H9 (cell line): ENCODE measurements around the gene RASIP1. TPM values are rescaled to one million over a fixed set of nuclear protein-coding genes. Genes with fewer than 3 reads are reported as not detected.

Experiments used
- DNase-seq: peaks from one replicate; pipeline ENCODE4 v3.0.0-alpha.2; 2017
- H2AFZ ChIP-seq: one replicate; pipeline ENCODE4 v1.6.1; 2013; ENCODE audit warnings: mild to moderate bottlenecking, low read length, control low read depth, moderate library complexity
- H2AK5ac ChIP-seq: 2 replicates; pipeline ENCODE4 v1.6.1; 2013; ENCODE audit warnings: low read length, control low read depth, mixed read lengths; ENCODE audit not compliant: insufficient read length
- H2BK120ac ChIP-seq: one replicate; pipeline ENCODE4 v1.6.1; 2013; ENCODE audit warnings: low read depth, mild to moderate bottlenecking, low read length, control low read depth, inconsistent platforms; ENCODE audit not compliant: poor library complexity, severe bottlenecking
- H2BK12ac ChIP-seq: 2 replicates; pipeline ENCODE4 v1.6.1; 2013; ENCODE audit warnings: low read length, control low read depth, mixed read lengths, low read depth; ENCODE audit not compliant: insufficient read length
- H2BK15ac ChIP-seq: 2 replicates; pipeline ENCODE4 v1.6.1; 2013; ENCODE audit warnings: low read depth, low read length, control low read depth
- H2BK20ac ChIP-seq: one replicate; pipeline ENCODE4 v1.6.1; 2013; ENCODE audit warnings: low read depth, mild to moderate bottlenecking, low read length, control low read depth, inconsistent platforms; ENCODE audit not compliant: poor library complexity, severe bottlenecking
- H2BK5ac ChIP-seq: 2 replicates; pipeline ENCODE4 v1.6.1; 2013; ENCODE audit warnings: low read length, control low read depth, mixed read lengths; ENCODE audit not compliant: insufficient read length
- H3K14ac ChIP-seq: 2 replicates; pipeline ENCODE4 v1.6.1; 2013; ENCODE audit warnings: low read length, control low read depth; ENCODE audit not compliant: insufficient read depth
- H3K18ac ChIP-seq: 2 replicates; pipeline ENCODE4 v1.6.1; 2013; ENCODE audit warnings: low read depth, mild to moderate bottlenecking, mixed read lengths, low read length, control low read depth; ENCODE audit not compliant: insufficient read length
- H3K23ac ChIP-seq: 2 replicates; pipeline ENCODE4 v1.6.1; 2013; ENCODE audit warnings: low read length, control low read depth, mixed read lengths, low read depth; ENCODE audit not compliant: insufficient read length
- H3K23me2 ChIP-seq: 2 replicates; pipeline ENCODE4 v1.6.1; 2013; ENCODE audit warnings: low read depth, mild to moderate bottlenecking, mixed read lengths, low read length, control low read depth; ENCODE audit not compliant: insufficient read length, poor library complexity, severe bottlenecking
- H3K27ac ChIP-seq: 2 replicates; pipeline ENCODE4 v1.5.1; 2013; ENCODE audit warnings: low read length, control low read depth, mixed read lengths, low read depth; ENCODE audit not compliant: insufficient read length
- H3K27me3 ChIP-seq: 2 replicates; pipeline ENCODE4 v1.6.1; 2013; ENCODE audit warnings: low read length, control low read depth, inconsistent platforms; ENCODE audit not compliant: insufficient read depth
- H3K4ac ChIP-seq: 2 replicates; pipeline ENCODE4 v1.6.1; 2013; ENCODE audit warnings: low read depth, mild to moderate bottlenecking, control low read depth, inconsistent platforms, low read length, moderate library complexity
- H3K4me1 ChIP-seq: 2 replicates; pipeline ENCODE4 v1.6.1; 2013; ENCODE audit warnings: low read length, control low read depth, inconsistent platforms; ENCODE audit not compliant: insufficient read depth
- H3K4me2 ChIP-seq: 2 replicates; pipeline ENCODE4 v1.6.1; 2013; ENCODE audit warnings: low read length, control low read depth, mixed read lengths; ENCODE audit not compliant: insufficient read length, insufficient read depth
- H3K56ac ChIP-seq: 2 replicates; pipeline ENCODE4 v1.6.1; 2013; ENCODE audit warnings: low read depth, mild to moderate bottlenecking, mixed read lengths, low read length, control low read depth; ENCODE audit not compliant: insufficient read length
- H3K79me1 ChIP-seq: 2 replicates; pipeline ENCODE4 v1.6.1; 2013; ENCODE audit warnings: low read depth, mild to moderate bottlenecking, moderate library complexity, low read length, control low read depth, inconsistent platforms; ENCODE audit not compliant: insufficient read depth, poor library complexity, severe bottlenecking
- H3K79me2 ChIP-seq: 2 replicates; pipeline ENCODE4 v1.6.1; 2013; ENCODE audit warnings: low read length, control low read depth, inconsistent platforms; ENCODE audit not compliant: insufficient read depth
- H3K9ac ChIP-seq: 2 replicates; pipeline ENCODE4 v1.6.1; 2013; ENCODE audit warnings: low read length, control low read depth, mixed read lengths; ENCODE audit not compliant: insufficient read length; ENCODE audit errors: extremely low read depth
- H3K9me3 ChIP-seq: one replicate; pipeline ENCODE4 v1.6.1; 2013; ENCODE audit warnings: low read depth, low read length, inconsistent platforms; ENCODE audit not compliant: control insufficient read depth
- H3T11ph ChIP-seq: one replicate; pipeline ENCODE4 v1.6.1; 2013; ENCODE audit warnings: mild to moderate bottlenecking, low read length, control low read depth, inconsistent platforms
- H4K20me1 ChIP-seq: one replicate; pipeline ENCODE4 v1.6.1; 2013; ENCODE audit not compliant: control insufficient read depth, insufficient read length, insufficient read depth
- H4K5ac ChIP-seq: 2 replicates; pipeline ENCODE4 v1.6.1; 2013; ENCODE audit warnings: low read depth, mild to moderate bottlenecking, mixed read lengths, low read length, control low read depth; ENCODE audit not compliant: insufficient read length
- H4K8ac ChIP-seq: replicated peaks from 2 replicates; pipeline ENCODE4 v1.6.1; 2013; ENCODE audit warnings: low read length, control low read depth, mixed read lengths, low read depth; ENCODE audit not compliant: insufficient read length
- H4K91ac ChIP-seq: 2 replicates; pipeline ENCODE4 v1.6.1; 2013; ENCODE audit warnings: low read depth, mild to moderate bottlenecking, moderate library complexity, mixed read lengths, low read length, control low read depth; ENCODE audit not compliant: insufficient read length
- H3K27ac Mint-ChIP-seq, 3 experiments: 2 replicates in 2 of 3; 3 replicates in 1 of 3; pipeline ENCODE4 v1.8.0; 2020 to 2021; ENCODE audit warnings: mixed read lengths in 3 of 3, mild to moderate bottlenecking in 1 of 3, moderate library complexity in 1 of 3
- H3K27me3 Mint-ChIP-seq: 2 replicates; pipeline ENCODE4 v1.8.0; 2021; ENCODE audit warnings: low read depth, mild to moderate bottlenecking, moderate library complexity, mixed read lengths
- H3K36me3 Mint-ChIP-seq, 3 experiments: 2 replicates in 2 of 3; 3 replicates in 1 of 3; pipeline ENCODE4 v1.8.0; 2020 to 2021; ENCODE audit warnings: low read depth in 3 of 3, mixed read lengths in 3 of 3; ENCODE audit not compliant: insufficient read depth in 1 of 3
- H3K4me1 Mint-ChIP-seq, 2 experiments: 2 replicates each; pipeline ENCODE4 v1.8.0; 2020; ENCODE audit warnings: mixed read lengths in 2 of 2
- H3K4me3 Mint-ChIP-seq, 2 experiments: 2 replicates in 1 of 2; 3 replicates in 1 of 2; pipeline ENCODE4 v1.8.0; 2020 to 2021; ENCODE audit warnings: mild to moderate bottlenecking in 2 of 2, mixed read lengths in 2 of 2, moderate library complexity in 1 of 2
- H3K9me3 Mint-ChIP-seq, 2 experiments: 2 replicates in 1 of 2; 3 replicates in 1 of 2; pipeline ENCODE4 v1.8.0; 2020; ENCODE audit warnings: mild to moderate bottlenecking in 2 of 2, mixed read lengths in 2 of 2, moderate library complexity in 1 of 2
- WGBS: extraction: QIAGEN DNeasy Blood & Tissue Kit; methylation state at CpG from one replicate; pipeline ENCODE4 v1.1.7; 2013; ENCODE audit warnings: missing lambda C conversion rate, low lambda C conversion rate, mixed read lengths; ENCODE audit not compliant: insufficient read length; ENCODE audit errors: extremely low coverage; 5-methylcytosine and 5-hydroxymethylcytosine counted together
- total RNA-seq: library from RNA; stranded (reverse); gene quantifications from 2 replicates; pipeline ENCODE4 v1.2.1, GENCODE V29; 2021
- TF ChIP-seq, protein P1 (sequence below): fragments of 200-600 bp; sonication (generic); conservative IDR thresholded peaks from 3 replicates; pipeline ENCODE4 v1.8.0; 2021; ENCODE audit warnings: antibody characterized with exemption, mild to moderate bottlenecking

Gene RASIP1
- total RNA-seq, 1 experiment from 2014 or later: 2.4 TPM

- no peak overlapping the region for H3K9ac ChIP-seq
- H4K8ac ChIP-seq: no peak overlapping the region
- WGBS: no CpG with 5 or more reads among the region's 38 CpGs
- H2BK20ac ChIP-seq: no peak overlapping the region
- no peak overlapping the region for H2BK12ac ChIP-seq
- no peak overlapping the region for H3K14ac ChIP-seq
- H3K23ac ChIP-seq: no peak overlapping the region
- H3K4me3 Mint-ChIP-seq: peak overlapping the region; percentile 66 to 87
- peak; percentile 86 for DNase-seq
- H3K56ac ChIP-seq: no peak overlapping the region
- H3K36me3 Mint-ChIP-seq: peaks cover 2 to 4% (median 3%) of the 10 kb centered on the region in 3 experiments; a peak in 3 of 7 replicates
- no peaks in the 10 kb centered on the region; the same call in 1 of the 2 replicates for H3K27me3 ChIP-seq
- H4K91ac ChIP-seq: no peak overlapping the region
- no peak overlapping the region for H3K4ac ChIP-seq
- H4K5ac ChIP-seq: no peak overlapping the region
- no peaks in the 10 kb centered on the region; the same call in 1 of the 2 replicates for H3K4me1 ChIP-seq
- H2BK120ac ChIP-seq: no peak overlapping the region
- no peak overlapping the region for H2AFZ ChIP-seq
- peaks cover 9% of the 10 kb centered on the region for H3K23me2 ChIP-seq
- H2AK5ac ChIP-seq: no peak overlapping the region
- H3K79me1 ChIP-seq: no peaks in the 10 kb centered on the region
- no peak overlapping the region for H3K27ac ChIP-seq
- H3K9me3 ChIP-seq: no peaks in the 10 kb centered on the region
- no peaks in the 10 kb centered on the region for H3K9me3 Mint-ChIP-seq
- TF ChIP-seq, protein P1, sequence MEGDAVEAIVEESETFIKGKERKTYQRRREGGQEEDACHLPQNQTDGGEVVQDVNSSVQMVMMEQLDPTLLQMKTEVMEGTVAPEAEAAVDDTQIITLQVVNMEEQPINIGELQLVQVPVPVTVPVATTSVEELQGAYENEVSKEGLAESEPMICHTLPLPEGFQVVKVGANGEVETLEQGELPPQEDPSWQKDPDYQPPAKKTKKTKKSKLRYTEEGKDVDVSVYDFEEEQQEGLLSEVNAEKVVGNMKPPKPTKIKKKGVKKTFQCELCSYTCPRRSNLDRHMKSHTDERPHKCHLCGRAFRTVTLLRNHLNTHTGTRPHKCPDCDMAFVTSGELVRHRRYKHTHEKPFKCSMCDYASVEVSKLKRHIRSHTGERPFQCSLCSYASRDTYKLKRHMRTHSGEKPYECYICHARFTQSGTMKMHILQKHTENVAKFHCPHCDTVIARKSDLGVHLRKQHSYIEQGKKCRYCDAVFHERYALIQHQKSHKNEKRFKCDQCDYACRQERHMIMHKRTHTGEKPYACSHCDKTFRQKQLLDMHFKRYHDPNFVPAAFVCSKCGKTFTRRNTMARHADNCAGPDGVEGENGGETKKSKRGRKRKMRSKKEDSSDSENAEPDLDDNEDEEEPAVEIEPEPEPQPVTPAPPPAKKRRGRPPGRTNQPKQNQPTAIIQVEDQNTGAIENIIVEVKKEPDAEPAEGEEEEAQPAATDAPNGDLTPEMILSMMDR: no peak
- no peak overlapping the region for H3T11ph ChIP-seq
- no peaks in the 10 kb centered on the region for H4K20me1 ChIP-seq
- H3K4me2 ChIP-seq: peak overlapping the region; percentile 35
- H3K18ac ChIP-seq: peak overlapping the region; percentile 41
- peaks cover 11% of the 10 kb centered on the region for H3K27me3 Mint-ChIP-seq
- H2BK5ac ChIP-seq: no peak overlapping the region
- no peak overlapping the region; a peak in 1 of 7 replicates for H3K27ac Mint-ChIP-seq
- H2BK15ac ChIP-seq: no peak overlapping the region; the same call in 1 of the 2 replicates
- no peaks in the 10 kb centered on the region for H3K79me2 ChIP-seq
- H3K4me1 Mint-ChIP-seq: peaks cover 13 to 38% of the 10 kb centered on the region in 2 experiments
These were observed 5.3 kb downstream of the RASIP1 start for GRCh38 chr19:48735031-48735615.
